Activated T-helper 1 cell treated with anti-CD3 and anti-CD28 coated beads, Interleukin-2, amount 50 U/mL, for 16 hours (primary cell): ENCODE data around the gene OR2L2.
"Not testable (repeated sequence)": the region's sequence is repeated elsewhere in the genome, so short reads cannot be mapped to it uniquely, and the experiment has no call there.

Experiments
- DNase-seq, 2 donors: peaks; one replicate each; pipeline ENCODE4 v3.0.0-alpha.2; 2020; ENCODE audit warnings: low read depth in 1 of 2, low spot score in 1 of 2

Gene OR2L2, protein sequence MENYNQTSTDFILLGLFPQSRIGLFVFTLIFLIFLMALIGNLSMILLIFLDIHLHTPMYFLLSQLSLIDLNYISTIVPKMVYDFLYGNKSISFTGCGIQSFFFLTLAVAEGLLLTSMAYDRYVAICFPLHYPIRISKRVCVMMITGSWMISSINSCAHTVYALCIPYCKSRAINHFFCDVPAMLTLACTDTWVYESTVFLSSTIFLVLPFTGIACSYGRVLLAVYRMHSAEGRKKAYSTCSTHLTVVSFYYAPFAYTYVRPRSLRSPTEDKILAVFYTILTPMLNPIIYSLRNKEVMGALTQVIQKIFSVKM

DNA sequence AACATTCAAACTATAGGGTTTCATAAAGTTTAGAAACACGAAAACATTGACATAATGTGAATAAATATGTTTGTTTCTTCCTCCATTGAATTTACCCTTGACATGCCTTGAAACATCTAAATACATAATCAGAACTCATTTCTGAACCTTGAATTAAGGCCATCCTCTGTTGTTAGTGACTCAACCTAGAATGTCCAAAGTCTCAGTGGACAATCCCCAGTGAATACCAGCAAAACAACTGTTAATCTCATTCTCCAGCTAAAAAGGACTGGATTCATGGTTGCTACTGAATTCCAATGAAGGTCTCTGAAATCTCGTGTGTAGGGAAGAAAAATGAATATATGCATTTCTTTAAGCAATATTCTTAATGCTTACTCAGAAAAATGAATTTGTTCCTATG is at the start of gene OR2L2:
TSS of gene OR2L2 (plus strand) at position 301 of the 400 bp plus-strand sequence. CDS start 8,198 bp downstream, outside the sequence.
- DNase-seq: no peak

DNA sequence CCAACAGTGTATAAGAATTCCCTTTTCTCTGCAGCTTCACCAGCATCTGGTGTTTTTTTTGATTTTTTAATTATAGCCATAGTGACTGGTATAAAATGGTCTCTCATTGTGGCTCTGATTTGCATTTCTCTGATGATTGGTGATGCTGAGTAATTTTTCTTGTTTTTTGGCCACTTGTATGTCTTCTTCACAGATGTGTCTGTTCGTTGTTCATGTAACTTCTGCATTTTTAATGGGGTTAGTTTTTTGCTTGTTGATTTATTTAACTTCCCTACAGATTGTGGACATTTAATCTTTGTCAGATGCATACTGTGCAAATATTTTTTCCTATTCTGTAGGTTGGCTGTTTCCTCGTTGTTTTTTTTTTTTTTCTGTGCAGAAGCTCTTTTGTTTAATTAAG is 36.9 kb upstream of the OR2L2 start:
- no peak for DNase-seq

DNA sequence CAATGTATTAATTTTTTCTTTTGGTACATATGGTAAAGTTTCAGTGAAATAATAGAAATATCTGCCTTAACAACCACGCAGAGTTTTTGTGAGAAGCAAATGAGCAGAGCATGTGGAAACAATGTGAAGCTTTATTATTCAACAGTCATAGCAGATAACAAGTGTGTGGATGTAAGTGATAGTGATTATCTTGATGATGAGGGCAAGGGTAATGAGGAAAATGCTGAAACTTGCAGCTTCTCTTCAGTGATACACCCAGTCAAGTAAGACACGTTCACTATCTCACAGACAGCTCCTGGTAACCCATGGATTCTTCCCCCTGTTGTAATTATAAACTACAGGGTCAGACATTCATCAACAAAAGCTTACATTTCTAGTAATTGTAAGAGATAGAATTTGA is 31.1 kb upstream of the OR2L2 start:
- DNase-seq: no peak

DNA sequence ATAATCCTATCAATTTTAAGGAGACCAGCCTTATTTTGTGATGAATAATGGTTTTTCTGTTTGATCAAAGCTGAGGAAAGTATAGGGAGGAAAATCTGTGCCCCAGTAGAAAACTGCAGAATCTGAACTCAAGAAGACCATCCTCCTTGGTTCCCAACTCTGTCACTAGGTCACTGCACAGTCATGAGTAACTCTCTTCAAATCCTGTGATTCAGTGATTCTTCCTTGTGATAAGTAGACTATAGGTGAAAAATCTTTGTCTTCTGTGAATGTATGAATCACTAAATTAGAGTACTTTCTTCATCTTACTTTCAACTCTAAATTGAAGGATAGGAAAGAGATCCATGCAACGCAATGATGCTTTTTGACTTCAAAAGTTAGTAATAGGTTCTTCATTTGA is 29.7 kb upstream of the OR2L2 start:
- DNase-seq: no peak

DNA sequence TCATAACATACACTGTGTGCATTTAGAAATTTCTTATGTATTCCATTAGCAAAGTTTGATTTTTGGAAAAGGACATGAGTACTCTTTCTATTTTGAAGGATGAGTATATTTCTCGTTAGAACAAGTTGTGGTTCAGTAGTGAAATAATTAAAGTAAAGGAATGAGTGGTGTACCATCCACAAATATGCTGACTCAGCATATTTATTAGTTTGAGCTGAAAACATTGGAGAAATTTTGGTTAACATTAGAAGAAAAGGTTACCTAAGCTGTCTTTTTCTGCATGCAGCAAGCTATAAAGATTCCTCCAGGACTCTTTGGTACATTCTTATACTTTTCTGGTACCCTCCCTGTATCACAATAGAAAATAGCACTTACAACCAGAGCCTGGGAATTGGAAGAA is 22.1 kb upstream of the OR2L2 start:
- no peak for DNase-seq

DNA sequence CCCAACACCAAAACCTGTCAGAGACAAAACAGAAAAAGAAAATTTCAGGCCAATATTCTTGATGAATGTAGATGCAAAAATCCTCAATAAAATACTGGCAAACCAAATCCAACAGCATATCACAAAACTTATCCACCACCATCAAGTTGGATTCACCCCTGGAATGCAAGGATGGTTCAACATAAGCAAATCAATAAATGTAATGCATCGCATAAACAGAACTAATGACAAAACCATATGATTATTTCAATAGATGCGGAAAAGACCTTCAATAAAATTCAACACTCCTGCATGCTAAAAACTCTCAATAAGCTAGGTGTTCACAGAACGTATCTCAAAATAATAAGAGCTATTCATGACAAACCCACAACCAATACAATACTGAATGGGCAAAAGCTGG is 20.2 kb upstream of the OR2L2 start:
- DNase-seq: no peak

DNA sequence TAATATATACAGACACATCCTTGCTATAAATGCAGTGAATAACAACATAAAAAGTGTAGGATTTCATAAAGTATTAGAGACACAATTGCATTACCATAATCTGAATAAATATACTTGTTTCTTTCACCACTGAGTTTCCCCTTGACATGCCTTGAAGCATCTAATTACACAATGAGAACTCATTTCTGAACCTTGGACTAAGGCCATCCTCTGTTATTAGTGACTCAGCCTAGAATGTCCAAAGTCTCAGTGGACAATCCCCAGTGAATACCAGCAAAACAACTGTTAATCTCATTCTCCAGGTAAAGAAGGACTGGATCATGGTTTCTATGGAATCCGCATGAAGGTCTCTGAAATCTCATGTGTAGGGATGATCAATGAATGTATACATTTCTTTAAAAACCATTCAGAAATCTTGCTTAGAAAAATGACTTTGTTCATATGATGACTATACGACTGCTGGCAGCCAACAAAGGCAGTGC is 16.6 kb upstream of the OR2L2 start, which contains the start of gene OR2L5:
TSS of gene OR2L5 (plus strand) at position 432 of the 482 bp plus-strand sequence. CDS start 8,288 bp downstream, outside the sequence.
- DNase-seq: no peak

DNA sequence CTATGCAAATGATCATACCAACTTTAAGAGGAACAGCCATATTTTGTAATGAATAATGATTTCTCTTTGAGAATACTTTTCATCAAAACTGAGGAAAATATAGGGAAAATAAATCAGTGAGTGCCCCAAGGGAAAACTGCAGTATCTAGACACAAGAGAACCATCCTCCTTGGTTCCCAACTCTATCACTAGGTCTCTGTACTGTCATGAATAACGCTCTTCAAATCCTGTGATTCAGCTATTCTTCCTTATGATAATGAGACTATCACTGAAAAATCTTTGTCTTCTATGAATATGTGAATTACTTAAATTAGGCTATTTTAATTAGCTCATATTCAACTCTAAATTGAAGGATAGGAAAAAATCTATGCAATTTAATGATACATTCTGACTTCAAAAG is 14.1 kb upstream of the OR2L2 start:
- no peak for DNase-seq

DNA sequence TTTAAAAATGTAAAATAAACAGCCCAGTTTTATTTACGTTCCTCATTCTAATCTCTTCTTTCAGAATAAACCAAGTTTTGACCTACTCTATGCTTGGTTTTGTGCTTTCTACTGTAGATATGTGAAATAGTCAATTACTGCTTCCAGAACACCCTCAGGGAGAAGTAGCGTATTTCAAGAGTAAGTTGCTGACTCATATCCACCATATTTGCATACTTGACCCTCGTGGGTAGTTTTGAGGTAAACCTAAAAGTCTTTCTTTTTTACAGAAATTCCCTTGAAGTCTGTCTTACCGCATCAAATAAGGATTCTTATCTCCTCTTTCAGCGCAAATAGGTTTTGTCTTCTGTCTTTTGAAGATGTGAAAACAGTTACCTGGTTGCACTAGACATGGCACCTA is 15.3 kb downstream of the OR2L2 start:
- DNase-seq: no peak

DNA sequence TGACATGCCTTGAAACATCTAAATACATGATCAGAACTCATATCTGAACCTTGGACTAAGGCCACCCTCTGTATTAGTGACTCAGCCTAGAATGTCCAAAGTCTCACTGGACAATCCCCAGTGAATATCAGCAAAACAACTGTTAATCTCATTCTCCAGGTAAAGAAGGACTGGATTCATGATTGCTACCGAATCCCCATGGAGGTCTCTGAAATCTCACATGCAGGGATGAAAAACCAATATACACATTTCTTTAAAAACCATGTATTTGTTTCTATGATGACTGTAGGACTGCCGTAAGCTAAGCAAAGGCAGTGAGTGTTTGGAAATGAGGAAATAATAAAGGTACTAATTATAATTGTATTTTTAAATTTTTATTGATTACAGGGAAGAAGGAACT is 16.7 kb downstream of the OR2L2 start, which contains the start of gene OR2L3:
TSS of gene OR2L3 (plus strand) at position 301 of the 400 bp plus-strand sequence. CDS start 13,846 bp downstream, outside the sequence.
- DNase-seq: no peak

DNA sequence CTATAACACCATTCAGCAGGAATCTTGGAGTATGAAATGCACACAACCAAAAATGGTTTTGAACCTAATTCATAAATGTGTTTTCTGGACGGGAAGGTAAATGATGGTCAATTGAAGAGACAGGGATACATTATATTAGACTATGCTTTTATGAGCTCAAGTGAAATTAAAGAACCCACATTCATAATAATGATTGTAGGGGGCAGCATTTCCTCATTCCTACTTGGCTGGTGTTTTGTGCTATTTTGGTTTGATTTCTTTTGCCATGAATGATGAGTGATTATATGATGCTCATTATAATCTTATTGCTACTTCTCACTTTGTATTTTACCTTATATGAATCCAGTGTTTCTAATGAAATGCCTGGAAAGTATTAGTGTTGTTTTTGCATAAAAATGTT is 17.1 kb downstream of the OR2L2 start:
- no peak for DNase-seq

DNA sequence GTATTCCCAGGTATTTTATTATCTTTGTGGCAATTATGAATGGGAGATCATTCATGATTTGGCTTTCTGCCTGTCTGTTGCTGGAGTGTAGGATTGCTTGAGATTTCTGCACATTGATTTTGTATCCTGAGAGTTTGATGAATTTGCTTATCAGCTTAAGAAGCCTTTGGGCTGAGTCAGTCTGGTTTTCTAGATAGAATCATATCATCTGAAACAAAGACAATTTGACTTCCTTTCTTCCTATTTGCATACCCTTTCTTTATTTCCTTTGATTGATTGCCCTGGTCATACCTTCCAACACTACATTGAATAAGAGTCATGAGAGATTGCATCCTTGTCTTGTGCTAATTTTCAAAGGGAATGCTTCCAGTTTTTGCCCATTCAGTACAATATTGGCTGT is 24.8 kb downstream of the OR2L2 start:
- no peak for DNase-seq

DNA sequence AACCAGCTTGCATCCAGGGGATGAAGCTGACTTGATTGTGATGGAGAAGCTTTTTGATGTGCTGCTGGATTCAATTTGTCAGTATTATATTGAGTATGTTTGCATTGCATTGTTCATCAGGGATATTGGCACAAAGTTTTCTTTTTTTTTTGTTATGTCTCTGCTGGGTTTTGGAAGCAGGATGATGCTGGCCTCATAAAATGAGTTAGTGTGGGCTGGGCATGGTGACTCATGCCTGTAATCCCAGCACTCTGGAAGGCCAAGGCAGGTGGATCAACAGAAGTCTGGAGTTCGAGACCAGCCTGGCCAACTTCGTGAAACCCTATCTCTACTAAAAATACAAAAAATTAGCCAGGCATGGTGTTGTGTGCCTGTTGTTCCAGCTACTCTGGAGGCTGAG is 25.4 kb downstream of the OR2L2 start:
- no peak for DNase-seq

DNA sequence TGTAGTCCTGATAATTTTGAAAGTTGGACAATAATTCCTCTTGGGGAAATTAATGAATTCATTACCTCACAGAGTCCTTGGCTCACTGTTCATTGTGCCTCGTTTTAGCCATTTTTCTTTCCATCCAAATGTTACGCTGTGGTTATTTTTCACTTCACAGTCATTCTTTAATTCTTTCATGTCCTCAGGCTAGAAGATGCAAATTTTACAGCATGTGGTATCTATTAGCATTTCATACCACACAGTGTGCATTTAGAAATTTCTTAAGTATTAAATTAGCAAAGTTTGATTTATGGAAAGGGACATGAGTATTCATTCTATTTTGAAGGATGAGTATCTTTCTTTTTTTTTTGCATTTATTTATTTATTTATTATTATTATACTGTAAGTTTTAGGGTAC is 35.2 kb downstream of the OR2L2 start:
- no peak for DNase-seq

DNA sequence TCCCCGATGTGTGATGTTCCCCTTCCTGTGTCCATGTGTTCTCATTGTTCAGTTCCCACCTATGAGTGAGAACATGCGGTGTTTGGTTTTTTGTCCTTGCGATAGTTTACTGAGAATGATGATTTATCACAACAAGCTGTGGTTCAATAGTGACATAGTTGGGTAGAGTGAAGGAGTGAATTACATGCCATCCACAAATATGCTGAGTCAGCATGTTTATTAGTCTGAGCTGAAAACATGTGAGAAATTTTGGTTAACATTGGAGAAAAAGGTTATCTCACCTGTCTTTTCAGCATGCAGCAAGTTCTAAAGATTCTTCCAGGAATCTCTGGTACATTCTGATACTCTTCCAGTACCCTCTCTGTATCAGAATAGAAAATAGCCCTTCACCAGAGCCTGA is 35.7 kb downstream of the OR2L2 start:
- DNase-seq: no peak

DNA sequence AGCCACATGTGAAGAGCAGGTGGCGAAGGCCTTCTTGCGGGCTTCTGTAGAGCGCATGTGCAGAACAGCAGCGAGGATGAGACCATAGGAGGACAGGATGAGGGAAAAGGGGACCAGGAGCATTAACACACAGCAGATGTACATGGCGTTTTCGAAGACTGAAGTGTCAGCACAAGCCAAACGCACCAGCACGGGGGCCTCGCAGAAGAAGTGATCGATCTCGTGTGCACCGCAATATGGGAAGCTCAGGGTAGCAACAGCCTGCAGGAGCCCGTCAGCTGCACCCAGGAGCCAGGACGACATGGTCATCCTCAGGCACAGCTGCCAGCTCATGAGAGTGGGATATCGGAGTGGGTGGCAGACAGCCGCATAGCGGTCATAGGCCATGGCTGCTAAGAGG is 54.0 kb downstream of the OR2L2 start:
- not testable (repeated sequence) for DNase-seq
